NCI-H526 (cell line): Measurements from ENCODE around the gene GJB3.
"Not testable (repeated sequence)": the region's sequence is repeated elsewhere in the genome, so short reads cannot be mapped to it uniquely, and the experiment has no call there.

Experiments
- DNase-seq, 2 experiments: peaks; one replicate each; lab custom pipeline; 2025; lab: John Stamatoyannopoulos, UW

The GJB3 gene

DNA sequence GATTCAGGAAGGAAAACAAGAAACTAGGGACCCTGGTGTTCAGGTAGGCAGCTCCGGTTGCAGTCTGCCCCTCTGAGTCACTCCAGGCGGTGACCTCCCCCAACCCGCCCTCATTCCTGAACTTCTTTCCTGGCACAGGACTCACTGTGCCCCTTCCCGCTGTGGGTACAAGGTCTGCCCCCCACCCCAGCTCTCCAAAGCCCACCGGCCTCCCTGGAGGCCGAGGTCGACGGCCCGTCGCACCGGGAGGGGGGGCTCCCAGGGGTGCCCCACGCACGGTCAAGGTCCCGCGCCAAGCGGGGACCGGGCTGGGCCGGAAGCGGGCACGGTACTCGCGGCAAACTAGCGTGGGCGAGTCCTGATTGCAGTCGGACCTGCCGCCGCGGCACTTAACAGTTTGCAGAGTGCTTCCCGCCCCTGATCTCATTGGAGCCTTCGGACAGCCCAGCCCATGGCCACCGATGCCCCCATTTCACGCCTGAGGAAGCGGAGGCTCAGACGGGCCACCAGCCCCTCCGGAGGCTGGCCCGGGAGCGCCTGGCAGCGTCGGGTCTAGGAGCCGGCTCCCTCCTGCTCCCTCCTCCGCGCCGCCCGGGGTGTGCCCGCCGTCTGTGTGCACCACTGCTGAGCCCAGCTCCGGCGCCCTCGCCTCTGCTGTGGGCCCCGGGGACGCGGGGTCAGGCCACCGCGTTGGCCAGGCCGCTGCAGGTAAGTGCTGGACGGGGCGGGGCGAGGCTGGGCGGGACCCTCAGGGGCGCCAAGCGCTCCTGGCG, at the start of gene GJB3:
TSS of gene GJB3 (plus strand) at position 144 of the 773 bp plus-strand sequence. CDS start 3,549 bp downstream, outside the sequence.
- peak in 1 of 2 experiments; percentile 23 for DNase-seq

DNA sequence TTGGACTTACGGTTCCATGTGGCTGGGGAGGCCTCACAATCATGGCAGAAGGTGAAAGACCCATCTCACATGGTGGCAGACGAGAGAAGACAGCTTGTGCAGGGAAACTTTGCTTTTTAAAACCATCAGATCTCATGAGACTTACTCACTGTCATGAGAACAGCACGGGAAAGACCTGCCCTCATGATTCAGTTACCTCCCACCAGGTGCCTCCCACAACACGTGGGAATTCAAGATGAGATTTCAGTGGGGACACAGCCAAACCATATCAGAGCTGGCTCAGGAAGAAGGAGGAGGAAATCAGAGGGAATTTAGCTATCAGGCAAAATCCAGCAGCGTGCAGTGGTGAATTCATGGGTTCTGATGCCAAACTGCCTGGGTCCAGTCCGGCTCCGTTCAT, 48.2 kb upstream of the GJB3 start:
- DNase-seq: not testable (repeated sequence)

GRCh38 chr1:34736692-34737091, 44.3 kb upstream of the GJB3 start:
- DNase-seq: no peak

DNA sequence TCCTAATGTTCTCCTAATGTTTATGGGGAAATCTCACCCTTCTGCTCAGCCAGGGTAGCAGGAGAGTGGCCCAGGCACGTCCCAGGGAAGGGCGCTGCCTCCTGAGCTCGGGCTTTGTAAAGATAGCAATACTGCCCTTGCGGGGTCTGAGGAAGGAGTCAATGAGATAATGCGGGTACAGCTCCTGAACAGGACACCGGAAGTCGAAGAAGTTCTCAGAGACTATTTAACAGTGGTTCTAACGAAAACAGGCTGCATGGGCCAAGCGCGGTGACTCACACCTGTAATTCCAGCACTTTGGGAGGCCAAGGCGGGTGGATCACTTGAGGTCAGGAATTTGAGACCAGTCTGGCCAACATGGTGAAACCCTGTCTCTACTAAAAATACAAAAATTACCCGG, 43.8 kb upstream of the GJB3 start:
- DNase-seq: not testable (repeated sequence)

- DNase-seq: peak in 1 of 2 experiments; percentile 11
Measured at GRCh38 chr1:34739613-34740012, 41.4 kb upstream of the GJB3 start.

GRCh38 chr1:34740161-34740868, 40.7 kb upstream of the GJB3 start:
- DNase-seq: peak in 1 of 2 experiments; percentile 54

DNA sequence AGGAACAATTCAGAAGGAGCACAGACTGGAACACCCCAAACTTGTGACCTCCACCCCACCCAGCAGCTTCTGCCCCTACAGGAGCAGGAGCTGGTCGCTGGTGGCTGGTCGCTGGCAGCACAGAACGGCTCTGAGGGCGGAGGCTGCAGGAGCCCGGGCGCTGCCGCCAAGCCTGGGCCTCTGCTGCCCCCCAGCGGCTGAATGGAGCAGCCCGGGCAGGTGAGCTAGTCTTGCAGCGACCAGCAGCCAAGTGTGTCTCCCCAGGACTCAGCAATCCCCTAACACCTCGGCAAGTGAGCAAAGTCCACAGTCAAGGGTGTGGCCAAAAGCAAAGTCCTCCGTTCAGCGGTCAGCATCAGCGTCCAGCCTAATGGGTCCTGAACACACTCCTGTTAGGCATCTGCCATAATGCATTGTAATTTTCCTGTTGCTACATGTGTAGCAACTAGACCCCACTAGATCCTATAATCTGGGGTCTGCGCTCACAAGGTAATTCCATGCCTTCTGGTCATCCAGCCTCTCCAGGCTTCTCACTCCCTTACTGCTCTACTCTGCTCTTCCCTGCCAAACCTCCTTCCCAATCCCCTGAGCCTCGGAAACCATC, 38.2 kb upstream of the GJB3 start:
- DNase-seq: peak; percentile 13 to 84

DNA sequence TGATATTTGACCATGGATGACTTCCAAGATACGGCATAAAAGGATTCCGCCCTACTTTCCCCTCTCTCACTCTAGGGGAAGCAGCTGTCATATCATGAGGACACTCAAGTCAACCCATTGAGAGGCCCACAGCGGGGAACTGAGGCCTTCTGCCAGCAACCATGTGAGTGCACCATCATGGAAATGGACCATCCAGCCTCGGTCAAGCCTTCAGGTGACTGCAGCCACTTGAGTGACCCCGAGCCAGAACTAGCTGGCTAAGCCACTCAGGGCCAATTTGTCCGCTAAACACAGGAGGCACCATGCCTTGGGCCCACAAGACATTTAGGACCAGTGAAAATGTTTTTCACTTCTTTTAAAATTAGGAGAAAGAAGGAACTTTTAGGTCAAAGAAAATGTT, 37.2 kb upstream of the GJB3 start:
- DNase-seq: no peak

DNA sequence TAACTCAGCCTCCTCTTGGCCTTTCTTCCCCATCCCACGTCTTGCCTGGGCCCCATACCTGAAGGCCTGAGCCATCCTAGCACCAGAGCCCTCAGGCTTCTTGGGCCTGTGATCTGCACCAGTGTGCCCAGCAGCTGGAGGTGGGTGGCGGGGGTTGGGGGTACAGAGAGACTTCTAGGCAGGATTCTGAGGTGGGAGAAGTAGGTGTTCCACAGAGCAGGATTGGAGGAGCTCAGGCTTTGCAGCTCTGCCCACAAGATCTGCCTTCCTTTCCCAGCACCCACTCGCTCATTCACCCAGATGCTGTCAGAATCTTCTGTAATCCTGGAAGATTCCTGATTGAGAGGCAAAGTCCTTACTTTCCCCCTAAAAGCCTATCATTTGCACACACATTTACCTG, 36.2 kb upstream of the GJB3 start:
- no peak for DNase-seq

- no peak for DNase-seq
Measured at GRCh38 chr1:34745666-34746065, 35.3 kb upstream of the GJB3 start.

GRCh38 chr1:34746101-34746500, 34.9 kb upstream of the GJB3 start:
- no peak for DNase-seq

DNA sequence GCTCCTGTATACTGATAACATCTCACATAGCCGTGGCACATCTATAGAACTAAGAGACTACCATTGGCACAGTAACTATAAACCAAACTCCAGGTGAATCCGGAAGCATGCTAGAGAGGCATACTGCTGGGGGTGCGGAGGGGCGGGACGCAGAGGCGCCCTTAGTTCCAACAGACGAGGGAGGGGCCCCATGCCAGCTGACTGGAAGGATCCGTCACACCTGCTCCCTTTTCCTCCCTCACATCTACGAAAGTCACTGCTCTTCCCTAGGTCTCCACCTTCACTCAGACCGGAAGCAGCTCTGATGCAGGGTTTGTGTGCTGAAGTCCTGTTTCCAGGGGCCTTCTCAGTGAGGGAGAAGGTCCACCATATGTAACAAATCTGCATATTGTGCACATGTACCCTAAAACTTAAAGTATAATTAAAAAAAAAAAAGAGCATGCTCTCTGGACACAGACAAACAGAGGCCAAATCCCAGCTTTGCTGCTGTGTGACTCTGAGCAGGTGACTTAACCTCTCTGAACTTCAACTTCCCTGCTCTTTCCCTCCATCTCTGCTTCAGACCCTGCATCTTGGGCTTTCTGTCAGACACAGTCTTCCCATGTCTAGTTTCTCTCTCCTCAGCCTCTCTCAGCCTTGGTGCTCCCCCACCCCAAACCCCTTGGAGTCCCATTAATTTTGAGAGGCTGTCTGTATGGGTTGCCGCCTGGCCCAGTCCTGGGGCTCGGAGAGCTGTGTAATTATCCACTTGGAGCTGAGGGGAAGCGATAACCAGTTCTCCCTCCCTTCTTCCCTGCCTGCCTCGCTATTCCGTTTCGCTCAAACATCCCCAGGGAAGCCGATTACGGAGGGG, 34.0 kb upstream of the GJB3 start:
- no peak for DNase-seq

DNA sequence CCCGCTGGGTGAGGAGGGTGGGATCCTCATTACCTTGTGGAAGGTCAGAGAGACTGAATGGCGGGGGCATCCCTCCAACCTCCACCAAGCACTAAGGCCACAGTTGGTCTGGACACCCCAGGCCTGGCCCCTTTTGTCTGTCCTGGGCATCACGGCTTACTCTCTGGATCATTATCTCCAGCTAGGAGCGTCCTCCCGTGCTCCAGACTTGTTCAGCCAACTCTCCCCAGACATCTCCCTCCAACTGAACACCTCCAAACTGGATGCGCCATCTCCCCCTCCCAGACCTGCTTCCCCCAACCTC, 33.4 kb upstream of the GJB3 start:
- DNase-seq: no peak

DNA sequence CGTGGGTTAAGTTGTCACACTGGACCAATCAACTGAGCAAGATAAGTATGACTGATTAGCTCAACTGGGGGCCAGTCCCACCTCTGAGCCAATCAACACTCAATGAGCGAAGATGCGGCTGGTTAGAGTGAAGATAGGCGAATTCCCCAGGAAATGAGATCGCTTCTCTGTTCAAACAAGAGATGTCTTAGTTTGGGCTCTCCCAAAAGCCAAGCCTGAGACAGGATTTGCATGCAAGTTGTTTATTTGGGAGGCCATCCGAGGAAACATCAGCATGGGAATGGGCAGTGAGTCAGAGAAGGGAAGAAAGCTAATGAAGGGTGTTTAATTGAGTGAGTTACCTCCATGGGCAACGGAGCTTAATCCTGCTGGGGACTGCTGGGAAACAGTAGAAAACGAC, 31.0 kb upstream of the GJB3 start:
- no peak for DNase-seq

GRCh38 chr1:34750610-34751009, 30.4 kb upstream of the GJB3 start:
- DNase-seq: no peak

DNA sequence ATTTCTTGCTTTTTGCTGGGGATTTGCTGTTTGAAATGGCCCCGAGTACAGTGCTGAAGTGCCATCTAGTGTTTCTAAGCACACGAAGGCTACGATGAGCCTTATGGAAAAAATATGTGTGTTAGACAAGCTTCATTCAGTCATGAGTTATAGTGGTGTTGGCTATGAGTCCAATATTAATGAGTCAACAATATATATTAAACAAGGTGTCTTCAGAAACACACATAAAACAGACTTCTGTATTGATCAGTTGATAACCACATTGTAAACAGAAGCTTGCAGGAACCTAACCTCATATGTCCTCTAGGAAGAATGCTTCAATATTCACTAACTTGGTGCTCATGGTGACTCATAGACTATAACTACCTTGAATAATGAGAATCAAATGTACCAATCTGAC, 27.9 kb upstream of the GJB3 start:
- DNase-seq: no peak

DNA sequence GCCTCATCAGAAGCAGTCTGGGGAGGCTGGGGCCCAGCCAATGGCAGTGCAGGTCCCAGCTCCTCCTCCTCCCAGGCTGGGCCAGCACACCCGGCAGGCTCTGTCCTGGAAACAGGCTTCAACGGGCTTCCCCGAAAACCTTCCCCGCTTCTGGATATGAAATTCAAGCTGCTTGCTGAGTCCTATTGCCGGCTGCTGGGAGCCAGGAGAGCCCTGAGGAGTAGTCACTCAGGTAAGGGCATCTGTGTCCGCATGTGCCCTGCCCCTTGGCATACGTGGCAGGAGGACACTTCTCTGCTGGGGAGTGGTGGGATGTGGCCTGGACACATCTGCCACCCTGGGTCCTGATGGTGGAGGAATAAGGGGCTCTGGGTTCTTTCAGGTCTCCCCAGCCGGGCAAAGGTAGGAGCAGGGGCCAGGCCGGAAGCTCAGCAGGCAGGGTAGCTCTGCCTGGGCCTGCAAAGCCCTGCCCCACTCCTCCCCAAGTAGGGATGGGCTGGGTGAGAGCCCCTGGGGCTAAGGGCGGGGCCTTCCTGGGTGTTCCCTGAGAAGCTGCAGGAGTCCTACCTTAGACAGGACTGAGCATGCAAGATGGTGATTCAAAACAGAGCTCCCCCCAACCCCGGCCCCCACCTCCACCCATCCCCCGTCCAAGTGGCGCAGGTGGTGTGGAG, 25.9 kb upstream of the GJB3 start, which contains the start of gene GJB5:
TSS of gene GJB5 (plus strand) at position 84 of the 674 bp plus-strand sequence. CDS start 2,284 bp downstream, outside the sequence.
- peak; percentile 22 to 47 for DNase-seq

DNA sequence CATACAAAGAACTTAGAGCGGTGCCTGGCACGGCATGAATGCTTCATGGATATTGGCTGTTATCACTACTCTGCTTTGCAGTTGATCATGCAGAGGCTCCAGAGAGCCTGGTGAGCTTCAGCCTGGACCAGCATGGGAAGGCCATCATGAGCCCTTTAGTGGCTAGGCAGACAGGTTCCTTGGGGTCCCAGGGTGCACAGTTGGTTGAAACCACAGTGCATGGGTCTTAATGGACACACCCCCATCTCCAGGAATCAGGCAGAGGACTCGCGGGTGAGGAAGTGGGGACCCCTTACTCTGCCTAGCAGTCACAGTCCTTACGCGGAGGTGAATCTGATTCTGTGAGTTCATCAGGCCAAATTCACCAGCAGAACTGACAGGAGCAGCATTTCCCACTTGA, 25.1 kb upstream of the GJB3 start:
- no peak for DNase-seq

DNA sequence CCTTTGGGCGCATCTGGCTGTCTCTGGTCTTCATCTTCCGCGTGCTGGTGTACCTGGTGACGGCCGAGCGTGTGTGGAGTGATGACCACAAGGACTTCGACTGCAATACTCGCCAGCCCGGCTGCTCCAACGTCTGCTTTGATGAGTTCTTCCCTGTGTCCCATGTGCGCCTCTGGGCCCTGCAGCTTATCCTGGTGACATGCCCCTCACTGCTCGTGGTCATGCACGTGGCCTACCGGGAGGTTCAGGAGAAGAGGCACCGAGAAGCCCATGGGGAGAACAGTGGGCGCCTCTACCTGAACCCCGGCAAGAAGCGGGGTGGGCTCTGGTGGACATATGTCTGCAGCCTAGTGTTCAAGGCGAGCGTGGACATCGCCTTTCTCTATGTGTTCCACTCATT, 23.6 kb upstream of the GJB3 start:
- DNase-seq: no peak

DNA sequence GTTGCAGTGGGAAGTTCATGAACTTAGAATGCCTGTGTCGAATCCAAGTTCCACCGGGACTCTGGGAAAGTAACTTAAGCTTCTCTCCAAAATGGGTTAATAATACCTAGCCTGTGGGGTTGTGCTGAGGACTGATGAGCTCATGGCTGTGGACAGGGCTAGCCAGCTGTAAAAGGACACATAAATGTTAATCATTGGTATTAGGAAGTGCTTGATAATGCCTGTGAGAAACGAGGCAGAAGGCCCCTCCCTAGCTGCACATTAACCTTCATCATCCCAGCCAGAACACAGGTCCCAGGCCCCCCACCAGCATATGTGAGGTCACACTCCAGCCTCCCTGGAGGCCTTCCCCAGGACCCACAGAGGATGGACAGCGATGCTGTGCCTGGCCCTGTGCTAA, 22.3 kb upstream of the GJB3 start:
- no peak for DNase-seq

DNA sequence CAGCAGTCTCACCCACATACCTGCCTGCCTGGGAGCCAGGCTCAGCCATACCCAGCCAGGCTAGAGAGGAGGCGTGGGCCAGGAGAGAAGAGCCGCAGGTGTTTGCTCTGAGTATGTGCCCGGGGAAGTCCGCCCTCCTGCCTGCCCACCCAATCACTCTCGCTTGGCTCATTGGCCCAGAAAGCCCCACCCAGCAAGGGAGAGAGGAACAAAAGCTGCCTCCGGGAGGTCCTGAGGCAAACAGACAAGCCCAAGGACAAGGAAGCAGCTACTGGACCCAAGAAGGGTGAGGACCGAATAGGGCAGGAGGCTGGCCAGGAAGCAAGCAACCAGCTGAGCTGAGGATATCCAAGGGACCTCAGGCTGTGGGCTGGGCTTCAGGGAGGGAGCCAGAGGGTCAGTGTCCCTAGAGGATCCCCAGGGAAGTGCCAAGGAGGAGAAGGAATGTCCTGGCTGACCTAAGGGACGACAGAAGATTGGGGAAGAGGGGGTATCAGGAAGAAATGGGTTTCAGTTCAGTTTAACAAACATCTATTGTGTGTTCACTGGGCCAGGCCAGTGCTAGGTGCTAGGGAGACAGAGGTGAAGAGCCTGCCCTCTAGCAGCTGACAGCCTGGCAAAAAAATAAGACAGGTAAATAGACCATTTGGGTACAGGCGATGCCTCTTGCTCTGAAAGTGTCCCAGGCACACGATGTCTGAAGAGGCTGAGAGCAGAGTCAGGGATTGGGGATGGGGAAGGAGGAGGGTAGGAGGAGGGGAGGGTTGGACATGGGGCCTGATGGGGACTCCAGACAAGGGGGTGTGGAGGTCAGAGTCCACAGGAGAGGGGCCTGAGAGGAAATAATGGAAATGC, 21.3 kb upstream of the GJB3 start, which contains the start of gene GJB4:
TSS of gene GJB4 (plus strand) at position 238 of the 855 bp plus-strand sequence. CDS start 1,515 bp downstream, outside the sequence.
- no peak for DNase-seq
